Dendritic cell treated with granulocyte-macrophage colony-stimulating factor and Interleukin-4, amounts not matched to agents 40 ng/mL and 50 ng/mL, for 4 days (primary cell): Measurements from ENCODE around the gene NAPSA.
"Not testable (repeated sequence)": the region's sequence is repeated elsewhere in the genome, so short reads cannot be mapped to it uniquely, and the experiment has no call there.

Source experiments
- H3K27ac Mint-ChIP-seq: one replicate; pipeline ENCODE4 v1.8.0; 2022; ENCODE audit warnings: mild to moderate bottlenecking, mixed read lengths
- H3K27me3 Mint-ChIP-seq: one replicate; pipeline ENCODE4 v1.8.0; 2022; ENCODE audit warnings: mild to moderate bottlenecking, mixed read lengths
- H3K36me3 Mint-ChIP-seq: one replicate; pipeline ENCODE4 v1.8.0; 2022; ENCODE audit warnings: low read depth, mixed read lengths
- H3K4me1 Mint-ChIP-seq: one replicate; pipeline ENCODE4 v1.8.0; 2022; ENCODE audit warnings: low read depth, mixed read lengths
- H3K4me3 Mint-ChIP-seq: one replicate; pipeline ENCODE4 v1.8.0; 2022; ENCODE audit warnings: mild to moderate bottlenecking, moderate library complexity, mixed read lengths
- H3K9me3 Mint-ChIP-seq: one replicate; pipeline ENCODE4 v1.8.0; 2022; ENCODE audit warnings: mixed read lengths
- intact Hi-C: fragments of 100-400 bp; cut with micrococcal nuclease; formaldehyde crosslinking; loops from one replicate; pipeline ENCODE4 v1.15.0; 2022

Gene NAPSA

DNA sequence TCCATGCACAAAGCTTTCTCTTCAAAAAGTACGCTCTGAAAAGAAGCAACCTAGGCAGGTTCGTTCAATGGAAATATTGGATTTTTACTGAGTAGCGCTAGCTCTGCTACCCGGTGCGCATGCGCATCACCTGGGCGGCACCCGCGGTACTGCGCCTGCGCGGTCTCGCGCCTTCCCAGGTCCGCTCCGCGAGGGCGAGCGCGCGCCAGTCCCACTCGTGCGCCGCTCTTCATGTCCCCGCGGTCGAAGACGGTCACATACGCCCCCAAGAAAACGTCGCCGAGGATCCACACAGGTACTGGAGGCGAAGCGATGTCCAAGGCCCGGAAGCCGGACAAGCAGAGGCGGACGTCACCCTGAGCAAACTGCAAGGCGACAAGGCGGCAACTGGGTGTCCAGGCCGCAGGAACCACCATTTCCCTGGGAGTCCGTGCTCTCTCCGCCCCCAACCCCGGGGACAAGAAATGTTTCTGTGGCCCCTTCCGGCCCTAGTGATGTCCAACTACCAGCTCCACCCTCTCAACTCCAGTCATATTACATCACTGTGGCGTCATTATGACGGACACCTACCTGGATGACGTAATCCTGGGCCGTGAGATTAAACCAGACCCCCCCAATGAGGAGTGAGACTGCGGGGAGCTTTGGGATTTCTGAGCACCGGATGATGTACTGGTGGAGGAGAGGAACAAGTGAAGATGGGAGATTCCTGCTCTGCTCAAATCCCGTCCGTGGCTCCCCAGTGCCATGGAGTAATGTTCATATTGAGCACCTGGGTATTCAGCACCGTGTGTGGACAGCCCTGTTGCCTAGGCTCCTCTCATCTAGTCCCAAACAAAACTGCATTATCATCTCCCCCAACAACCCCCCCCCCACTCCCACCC is 31.5 kb downstream of the NAPSA start:
- H3K36me3 Mint-ChIP-seq = peaks cover 51% of the 10 kb centered on the region
- intact Hi-C loops = no loop called here
- H3K27me3 Mint-ChIP-seq = no peaks in the 10 kb centered on the region

DNA sequence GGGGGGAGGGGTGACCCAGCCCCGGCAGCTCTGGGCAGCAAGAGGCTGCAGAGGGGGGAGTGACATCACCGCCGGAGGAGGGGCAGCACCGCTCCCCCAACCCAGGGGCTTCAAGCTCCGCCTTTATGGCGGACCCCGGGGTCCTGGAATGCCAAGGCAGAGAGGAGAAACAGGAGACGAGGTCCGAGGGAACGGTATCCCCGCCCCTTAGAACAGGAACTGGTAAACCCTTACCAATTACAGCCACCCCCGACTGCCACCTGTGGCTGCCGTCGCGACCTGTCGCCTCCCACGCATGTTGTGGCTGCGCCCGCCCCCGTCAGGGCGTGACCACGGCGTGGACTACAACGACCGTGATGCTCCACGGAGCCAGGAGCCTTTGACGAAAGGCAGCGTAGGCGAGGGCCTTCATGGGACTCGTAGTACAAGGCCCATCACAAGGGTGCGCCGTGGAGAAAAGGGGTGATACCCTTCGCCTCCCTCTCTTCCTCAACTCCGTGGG is 32.2 kb downstream of the NAPSA start:
- Mint-ChIP-seq H3K36me3 (peaks cover 48% of the 10 kb centered on the region), H3K27ac (peak overlapping the region; percentile 84), H3K9me3 (no peaks in the 10 kb centered on the region), H3K27me3 (no peaks in the 10 kb centered on the region), H3K4me1 (peaks cover 89% of the 10 kb centered on the region), H3K4me3 (peak overlapping the region; percentile 81)
- intact Hi-C loops = no loop called here

More for the DNA sequence above, 31.5 kb downstream of the NAPSA start:
- Mint-ChIP-seq H3K4me1 (peaks cover 91% of the 10 kb centered on the region), H3K9me3 (no peaks in the 10 kb centered on the region), H3K4me3 (peak overlapping the region; percentile 81), H3K27ac (peak overlapping the region; percentile 84)

GRCh38 chr19:50332244-50333038 is 33.0 kb downstream of the NAPSA start:
- H3K27ac Mint-ChIP-seq = peak overlapping the region; percentile 84
- H3K27me3 Mint-ChIP-seq = peaks cover 5% of the 10 kb centered on the region
- H3K4me3 Mint-ChIP-seq = peak overlapping the region; percentile 81
- H3K4me1 Mint-ChIP-seq = peaks cover 86% of the 10 kb centered on the region
- peaks cover 43% of the 10 kb centered on the region for H3K36me3 Mint-ChIP-seq
- intact Hi-C loops = no loop called here
- H3K9me3 Mint-ChIP-seq = no peaks in the 10 kb centered on the region

GRCh38 chr19:50331994-50332243 is 33.5 kb downstream of the NAPSA start:
- H3K4me1 Mint-ChIP-seq = peaks cover 86% of the 10 kb centered on the region
- peaks cover 10% of the 10 kb centered on the region for H3K27me3 Mint-ChIP-seq
- H3K36me3 Mint-ChIP-seq = peaks cover 41% of the 10 kb centered on the region
- H3K27ac Mint-ChIP-seq = peak overlapping the region; percentile 84
- intact Hi-C loops = no loop called here
- peak overlapping the region; percentile 81 for H3K4me3 Mint-ChIP-seq
- H3K9me3 Mint-ChIP-seq = no peaks in the 10 kb centered on the region

DNA sequence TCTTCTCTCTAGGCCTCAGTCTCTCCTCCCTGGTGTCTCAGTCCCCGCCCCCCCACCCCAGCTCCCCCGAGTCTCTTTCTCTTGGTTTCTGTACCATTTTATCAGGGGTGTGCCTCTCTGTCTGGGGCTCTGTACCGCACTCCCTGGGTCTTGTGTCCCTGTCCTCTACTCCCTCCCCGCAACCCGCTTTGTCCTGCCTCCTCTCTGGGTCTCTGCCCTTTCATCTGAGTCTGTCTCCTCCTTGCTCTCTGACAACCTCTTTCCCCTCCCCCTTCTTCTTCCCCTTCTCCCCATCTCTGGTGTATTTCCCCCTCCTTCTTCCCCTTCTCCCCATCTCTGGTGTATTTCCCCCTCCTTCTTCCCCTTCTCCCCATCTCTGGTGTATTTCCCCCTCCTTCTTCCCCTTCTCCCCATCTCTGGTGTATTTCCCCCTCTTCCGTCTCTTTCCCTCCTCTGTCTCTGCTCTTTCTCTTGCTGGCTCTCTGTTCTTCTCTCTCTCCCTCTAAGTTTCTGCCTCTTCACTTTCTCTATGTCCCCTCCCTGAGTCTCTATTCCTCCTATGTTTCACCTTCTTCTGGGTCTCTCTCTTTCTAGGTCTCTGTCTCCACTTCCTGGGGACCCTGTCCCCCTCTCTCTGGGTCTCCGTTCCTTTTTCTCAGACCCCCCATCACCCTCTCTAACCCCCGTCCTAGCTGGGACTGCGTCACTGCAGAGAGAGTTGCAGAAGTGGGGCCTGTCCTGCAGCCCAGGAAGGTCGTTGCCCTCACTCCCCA is 34.0 kb downstream of the NAPSA start:
- Mint-ChIP-seq H3K27me3 (peaks cover 15% of the 10 kb centered on the region), H3K36me3 (peaks cover 36% of the 10 kb centered on the region), H3K4me1 (peaks cover 86% of the 10 kb centered on the region), H3K9me3 (no peaks in the 10 kb centered on the region), H3K4me3 (peak overlapping the region; percentile 81), H3K27ac (peak overlapping the region; percentile 84)
- intact Hi-C loops = no loop called here

- H3K27me3 Mint-ChIP-seq = peaks cover 15% of the 10 kb centered on the region
- H3K9me3 Mint-ChIP-seq = no peaks in the 10 kb centered on the region
- H3K27ac Mint-ChIP-seq = peak overlapping the region; percentile 84
- peaks cover 87% of the 10 kb centered on the region for H3K4me1 Mint-ChIP-seq
- intact Hi-C loops = no loop called here
- peaks cover 27% of the 10 kb centered on the region for H3K36me3 Mint-ChIP-seq
- peak overlapping the region; percentile 81 for H3K4me3 Mint-ChIP-seq
Observed at GRCh38 chr19:50330365-50331078, 34.9 kb downstream of the NAPSA start.

- Mint-ChIP-seq H3K27ac (peak overlapping the region; percentile 84), H3K4me3 (peak overlapping the region; percentile 81), H3K36me3 (peaks cover 22% of the 10 kb centered on the region), H3K27me3 (peaks cover 16% of the 10 kb centered on the region), H3K4me1 (peaks cover 85% of the 10 kb centered on the region)
- H3K9me3 Mint-ChIP-seq = not testable (repeated sequence)
- intact Hi-C loops = loop anchor here (1.0 kb wide), 1 partner anchor 146 kb away; the partner anchor contains the start of genes EMC10 and GARIN5A
Observed at GRCh38 chr19:50329926-50330294, 35.5 kb downstream of the NAPSA start.

- intact Hi-C loops = loop anchor here (1.0 kb wide), 1 partner anchor 147 kb away; the partner anchor contains the start of genes EMC10 and GARIN5A
- Mint-ChIP-seq H3K27ac (peak within 1 kb of the TSS; percentile 84), H3K36me3 (peaks cover 22% of the 10 kb centered on the region), H3K4me1 (peaks cover 85% of the 10 kb centered on the region), H3K27me3 (peaks cover 20% of the 10 kb centered on the region), H3K4me3 (peak within 1 kb of the TSS; percentile 81), H3K9me3 (no peaks in the 10 kb centered on the region)
Observed at GRCh38 chr19:50329146-50329925, 36.1 kb downstream of the NAPSA start, which contains the start of gene KCNC3. Gene KCNC3 (minus strand): TSS chr19:50329377. CDS start chr19:50329082, 295 bp downstream.

GRCh38 chr19:50328873-50329145 is 36.6 kb downstream of the NAPSA start:
- Mint-ChIP-seq H3K36me3 (peaks cover 22% of the 10 kb centered on the region), H3K27ac (no peak overlapping the region)
- intact Hi-C loops = loop anchor here (1.0 kb wide), 1 partner anchor 147 kb away; the partner anchor contains the start of genes EMC10 and GARIN5A

GRCh38 chr19:50328224-50328872 is 37.1 kb downstream of the NAPSA start:
- Mint-ChIP-seq H3K36me3 (peaks cover 23% of the 10 kb centered on the region), H3K27ac (no peak overlapping the region), H3K27me3 (peaks cover 20% of the 10 kb centered on the region), H3K4me1 (peaks cover 76% of the 10 kb centered on the region), H3K4me3 (peak overlapping the region; percentile 76), H3K9me3 (no peaks in the 10 kb centered on the region)
- intact Hi-C loops = no loop called here

More at GRCh38 chr19:50328873-50329145, 36.6 kb downstream of the NAPSA start:
- peaks cover 81% of the 10 kb centered on the region for H3K4me1 Mint-ChIP-seq
- H3K4me3 Mint-ChIP-seq = no peak overlapping the region
- H3K9me3 Mint-ChIP-seq = no peaks in the 10 kb centered on the region
- peaks cover 20% of the 10 kb centered on the region for H3K27me3 Mint-ChIP-seq

- Mint-ChIP-seq H3K9me3 (no peaks in the 10 kb centered on the region), H3K4me1 (peaks cover 70% of the 10 kb centered on the region), H3K4me3 (peak overlapping the region; percentile 76), H3K36me3 (peaks cover 30% of the 10 kb centered on the region), H3K27me3 (peaks cover 20% of the 10 kb centered on the region), H3K27ac (peak overlapping the region; percentile 48)
- intact Hi-C loops = no loop called here
Observed at GRCh38 chr19:50327461-50328223, 37.8 kb downstream of the NAPSA start.

DNA sequence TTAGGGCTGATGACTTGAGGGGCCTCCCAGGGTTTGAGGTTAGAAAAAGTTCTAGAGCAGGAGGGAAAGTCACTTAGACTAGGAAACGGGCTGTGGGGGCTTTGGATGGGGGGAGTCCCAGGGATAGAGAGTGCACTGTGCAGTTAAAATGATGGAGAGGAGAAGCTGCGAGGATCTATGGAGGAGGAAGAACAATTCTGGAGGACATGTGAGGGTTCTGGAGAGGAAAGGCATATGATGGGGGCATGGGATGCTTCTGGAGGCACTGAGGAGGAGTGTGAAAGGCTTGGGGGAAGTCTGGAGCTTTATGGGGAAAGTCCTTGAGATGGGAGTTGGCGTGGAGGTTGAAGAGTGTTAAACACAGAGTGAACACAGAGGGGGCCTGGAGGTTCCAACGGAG is 38.4 kb downstream of the NAPSA start:
- Mint-ChIP-seq H3K36me3 (peaks cover 37% of the 10 kb centered on the region), H3K27me3 (peaks cover 25% of the 10 kb centered on the region), H3K9me3 (no peaks in the 10 kb centered on the region), H3K4me3 (peak overlapping the region; percentile 76), H3K27ac (peak overlapping the region; percentile 48), H3K4me1 (peaks cover 64% of the 10 kb centered on the region)
- intact Hi-C loops = no loop called here
